Fibroblast of villous mesenchyme (primary cell): ENCODE measurements around the gene TMEM161A. TPM values are rescaled to one million over a fixed set of nuclear protein-coding genes. Genes with fewer than 3 reads are reported as not detected.

Experiments used
- DNase-seq: peaks from one replicate; pipeline ENCODE4 v3.0.0-alpha.2; 2010; ENCODE audit warnings: low read depth
- H3K4me3 ChIP-seq: 2 replicates; pipeline ENCODE4 v1.5.1; 2011; ENCODE audit warnings: low read depth, mild to moderate bottlenecking, low read length
- total RNA-seq: library from RNA; depleted of rRNA; stranded (reverse); fragments of >200 nt; gene quantifications from 2 replicates; pipeline ENCODE4 v1.2.3, GENCODE V29; 2012
- TF ChIP-seq, protein P1 (sequence below): IDR thresholded peaks from 2 replicates; pipeline ENCODE4 v1.5.1; 2012; ENCODE audit warnings: low read depth, mild to moderate bottlenecking, low read length; ENCODE audit not compliant: insufficient read depth

Gene TMEM161A
- total RNA-seq, 1 donor = 18.1 TPM

DNA sequence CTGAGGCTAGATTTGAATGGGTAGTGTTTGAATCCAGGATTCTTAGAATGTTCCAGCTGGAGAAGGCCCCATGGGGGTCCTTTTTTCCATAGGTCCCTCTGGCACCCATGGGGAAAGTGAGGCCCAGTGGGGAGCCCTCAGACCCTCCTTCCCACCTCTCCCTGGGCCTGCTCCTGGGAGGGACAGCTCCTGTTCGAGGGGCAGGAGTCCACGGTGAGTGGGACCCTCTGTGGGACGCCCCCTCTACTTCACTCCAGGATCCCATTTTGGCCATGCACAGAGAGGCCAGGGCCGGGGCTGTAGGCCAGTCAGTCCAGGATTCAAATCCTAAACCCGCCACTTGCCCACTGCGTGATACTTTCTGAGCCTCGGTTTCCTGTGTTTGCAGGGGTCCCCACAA is 24.2 kb upstream of the TMEM161A start:
- TF ChIP-seq, protein P1, sequence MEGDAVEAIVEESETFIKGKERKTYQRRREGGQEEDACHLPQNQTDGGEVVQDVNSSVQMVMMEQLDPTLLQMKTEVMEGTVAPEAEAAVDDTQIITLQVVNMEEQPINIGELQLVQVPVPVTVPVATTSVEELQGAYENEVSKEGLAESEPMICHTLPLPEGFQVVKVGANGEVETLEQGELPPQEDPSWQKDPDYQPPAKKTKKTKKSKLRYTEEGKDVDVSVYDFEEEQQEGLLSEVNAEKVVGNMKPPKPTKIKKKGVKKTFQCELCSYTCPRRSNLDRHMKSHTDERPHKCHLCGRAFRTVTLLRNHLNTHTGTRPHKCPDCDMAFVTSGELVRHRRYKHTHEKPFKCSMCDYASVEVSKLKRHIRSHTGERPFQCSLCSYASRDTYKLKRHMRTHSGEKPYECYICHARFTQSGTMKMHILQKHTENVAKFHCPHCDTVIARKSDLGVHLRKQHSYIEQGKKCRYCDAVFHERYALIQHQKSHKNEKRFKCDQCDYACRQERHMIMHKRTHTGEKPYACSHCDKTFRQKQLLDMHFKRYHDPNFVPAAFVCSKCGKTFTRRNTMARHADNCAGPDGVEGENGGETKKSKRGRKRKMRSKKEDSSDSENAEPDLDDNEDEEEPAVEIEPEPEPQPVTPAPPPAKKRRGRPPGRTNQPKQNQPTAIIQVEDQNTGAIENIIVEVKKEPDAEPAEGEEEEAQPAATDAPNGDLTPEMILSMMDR = no peak
- DNase-seq = no peak
- no peak overlapping the region for H3K4me3 ChIP-seq

DNA sequence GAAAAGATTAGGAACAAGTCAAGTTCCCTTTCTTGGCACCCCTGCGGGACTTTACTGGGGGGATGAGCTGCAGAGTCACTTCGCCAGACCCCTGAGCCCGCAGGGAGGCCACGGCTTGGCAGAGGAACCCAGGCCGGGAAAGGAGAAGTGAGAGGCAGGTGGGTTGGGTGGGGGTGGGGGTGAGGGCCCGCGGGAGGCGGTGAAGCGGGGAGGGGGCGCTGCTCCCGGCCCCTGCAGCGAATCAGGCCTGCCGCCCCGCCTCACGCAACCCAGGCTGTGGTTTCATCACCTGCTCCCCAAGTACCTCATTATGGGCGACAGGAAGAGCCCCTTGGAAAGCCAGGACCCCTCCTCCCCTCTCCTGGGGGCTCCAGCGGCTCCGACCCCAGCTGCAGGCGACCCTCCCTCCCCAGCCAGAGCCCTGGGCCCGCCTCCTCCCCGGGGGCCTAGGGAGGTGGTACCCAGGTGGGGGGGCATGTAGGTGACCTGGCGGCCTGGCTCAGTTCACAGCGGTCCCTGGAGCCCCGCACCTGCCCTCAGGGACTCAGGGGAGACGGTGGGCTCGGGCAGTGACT is 22.3 kb upstream of the TMEM161A start:
- DNase-seq = no peak
- TF ChIP-seq, protein P1 = no peak

DNA sequence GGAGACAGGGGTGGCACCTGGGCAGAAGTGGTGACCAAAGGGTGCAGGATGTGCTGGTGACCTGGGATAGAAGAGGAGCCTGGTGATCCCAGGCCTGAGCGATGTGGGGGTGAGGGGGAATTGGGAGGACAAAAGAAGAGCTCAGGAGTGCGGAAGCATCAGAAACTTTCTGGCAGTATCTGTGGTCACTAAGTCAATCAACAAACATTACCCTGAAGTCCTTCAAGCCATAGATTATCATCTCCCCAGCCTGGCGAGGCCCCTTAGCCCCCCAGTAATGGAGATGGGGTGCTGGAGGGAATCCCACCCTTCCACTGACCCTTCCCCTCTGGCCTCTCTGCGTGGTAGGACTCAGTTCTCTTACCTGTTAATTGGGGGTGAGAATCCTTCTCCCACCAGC is 21.3 kb upstream of the TMEM161A start:
- TF ChIP-seq, protein P1 = no peak
- DNase-seq = no peak
- no peak overlapping the region for H3K4me3 ChIP-seq

More for the DNA sequence above, 22.3 kb upstream of the TMEM161A start:
- no peak overlapping the region for H3K4me3 ChIP-seq

DNA sequence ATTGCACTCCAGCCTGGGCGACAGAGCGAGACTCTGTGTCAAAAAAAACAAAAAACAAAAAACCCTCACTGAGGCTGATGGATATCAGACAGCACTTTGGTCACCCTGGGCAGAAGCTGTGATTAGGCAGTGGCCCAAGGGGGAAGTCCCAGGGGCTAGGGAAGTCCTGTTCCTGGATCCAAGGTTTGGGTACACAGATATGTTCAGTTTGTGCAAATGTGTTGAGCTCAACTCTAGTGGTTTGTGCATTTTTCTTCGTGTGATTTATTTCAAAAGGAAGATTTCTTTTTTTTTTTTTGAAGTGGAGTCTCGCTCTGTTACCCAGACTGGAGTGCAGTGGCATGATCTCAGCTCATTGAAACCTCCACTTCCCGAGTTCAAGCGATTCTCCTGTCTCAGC is 19.5 kb upstream of the TMEM161A start:
- H3K4me3 ChIP-seq = no peak overlapping the region

DNA sequence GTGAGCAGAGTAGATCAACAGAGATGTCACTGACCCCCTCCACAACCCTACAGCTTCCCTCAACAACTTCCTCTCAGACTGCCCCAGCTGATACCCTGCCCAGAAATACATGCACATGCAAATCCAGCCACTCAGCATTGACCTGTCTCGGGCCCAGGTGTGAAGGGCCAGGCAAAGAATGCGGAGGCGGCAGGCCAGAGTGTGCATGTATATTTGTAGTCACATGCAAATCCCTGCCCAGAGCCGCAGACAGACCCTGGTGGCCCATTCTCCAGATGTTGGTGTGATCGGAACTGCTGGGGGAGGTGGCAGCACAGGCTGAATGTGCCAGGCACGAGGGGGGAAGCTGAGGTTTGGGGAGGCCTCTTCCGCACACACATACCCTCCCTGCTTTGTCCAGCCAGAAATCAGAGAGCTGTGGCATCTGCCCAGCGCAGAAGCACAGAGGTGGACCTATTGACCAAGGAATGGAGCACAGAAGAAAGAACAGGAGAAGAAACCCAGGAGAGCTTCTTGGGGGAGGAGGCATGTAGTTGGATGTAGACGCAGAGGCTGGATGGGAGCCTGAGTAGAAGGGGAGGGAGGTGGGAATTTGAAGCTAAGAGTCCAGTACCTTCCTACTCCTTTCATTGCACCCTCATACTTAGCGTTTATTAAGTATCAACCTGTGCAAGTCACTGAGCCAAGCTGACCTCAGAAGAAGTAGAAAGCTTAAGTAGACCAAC is 17.4 kb upstream of the TMEM161A start:
- no peak overlapping the region for H3K4me3 ChIP-seq
- TF ChIP-seq, protein P1 = no peak
- no peak for DNase-seq

More for the DNA sequence above, 19.5 kb upstream of the TMEM161A start:
- no peak for DNase-seq
- TF ChIP-seq, protein P1 = no peak

DNA sequence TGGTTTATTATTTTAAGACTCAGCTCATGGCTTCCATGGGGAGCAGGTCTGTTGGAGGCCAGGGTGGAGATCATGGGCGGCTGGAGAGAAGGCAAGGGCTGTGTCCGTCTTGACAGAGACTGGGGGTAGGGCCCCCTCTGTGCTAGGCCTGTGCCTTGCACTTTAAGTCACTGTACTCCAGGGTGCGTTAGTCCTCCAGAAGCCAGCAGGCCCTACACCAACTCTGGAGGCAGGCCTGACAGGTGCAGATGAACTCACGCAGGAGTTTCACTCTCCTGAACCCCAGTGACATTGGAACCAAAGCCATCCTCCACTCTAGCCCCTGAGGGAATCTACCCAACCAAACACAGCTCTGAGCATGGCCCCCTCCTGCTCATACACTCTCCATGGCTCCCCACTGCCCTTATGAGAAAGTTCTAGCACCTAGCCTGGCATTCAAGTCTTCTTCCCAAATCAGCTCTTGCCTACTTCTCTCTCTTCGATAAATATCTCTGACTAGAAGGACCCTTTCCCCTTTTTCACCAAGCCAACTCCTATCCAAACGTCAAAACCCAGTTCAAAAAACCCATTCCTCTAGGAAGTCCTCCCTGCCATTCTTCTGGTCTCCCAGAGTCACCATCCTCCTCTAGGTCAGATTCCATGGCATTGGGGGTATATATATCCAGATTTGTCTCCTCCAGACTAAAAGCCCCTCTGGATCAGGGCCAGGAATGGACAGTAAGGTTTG is 16.7 kb upstream of the TMEM161A start:
- H3K4me3 ChIP-seq = no peak overlapping the region
- no peak for DNase-seq
- TF ChIP-seq, protein P1 = no peak
